ENCODE data around the gene ZNF786.
A peak's percentile ranks its signal among the peaks of the same experiment; 100 is the strongest.

ZNF786 gene

GRCh38 chr7:149090397-149091195, at the start of gene ZNF786:
ZNF786 (minus strand) TSS chr7:149090718; CDS start chr7:149090640, 78 bp downstream.
- Histone ChIP-seq H3K4me3 (peak within 1 kb of the TSS; percentile 94), H3K27me3 (ENCODE audit: low read depth) (no peaks in the 10 kb centered on the region), H3K4me1 (peaks cover 5% of the 10 kb centered on the region; the same call in 1 of the 2 replicates), H3K36me3 (replicated peaks) (no peaks in the 10 kb centered on the region), H3K9me3 (no peaks in the 10 kb centered on the region; the same call in none of the 2 replicates)
- peak; percentile 81 to 93 for DNase-seq (ENCODE audit: low spot score in 2 of 2)
- in situ Hi-C loops (cut with MboI; ENCODE audit: low sequenced_read_pairs): no loop called here

DNA sequence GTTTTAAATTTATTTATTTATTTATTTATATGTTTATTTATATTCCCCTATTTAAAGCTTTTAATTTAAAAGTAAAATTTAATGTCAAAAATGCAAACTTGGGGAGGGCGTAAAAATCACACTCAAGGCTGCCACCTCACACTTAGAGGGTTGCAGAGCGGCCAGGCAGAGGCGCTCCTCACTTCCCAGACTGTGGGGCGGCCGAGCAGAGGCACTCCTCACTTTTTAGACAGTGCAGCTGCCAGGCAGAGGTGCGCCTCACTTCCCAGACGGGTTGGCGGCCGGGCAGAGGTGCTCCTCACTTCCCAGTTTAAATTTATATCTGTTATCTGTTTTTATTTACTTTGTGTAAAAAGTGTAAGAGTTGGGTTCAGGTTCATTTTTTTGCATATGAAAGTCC, 45.6 kb upstream of the ZNF786 start:
- peaks cover 3% of the 10 kb centered on the region; the same call in 1 of the 2 replicates for H3K9me3 ChIP-seq
- no peak for DNase-seq (ENCODE audit: low spot score in 2 of 2)
- in situ Hi-C loops (cut with MboI; ENCODE audit: low sequenced_read_pairs): no loop called here
- H3K4me3 ChIP-seq: no peak overlapping the region
- no peaks in the 10 kb centered on the region for H3K27me3 ChIP-seq (ENCODE audit: low read depth)
- no peaks in the 10 kb centered on the region for H3K4me1 ChIP-seq
- H3K36me3 ChIP-seq (replicated peaks): peaks cover 8% of the 10 kb centered on the region

GRCh38 chr7:149133028-149133710, 42.7 kb upstream of the ZNF786 start:
- H3K4me1 ChIP-seq: peaks cover 2% of the 10 kb centered on the region; the same call in 1 of the 2 replicates
- no peak for DNase-seq (ENCODE audit: low spot score in 2 of 2)
- H3K9me3 ChIP-seq: peaks cover 15% of the 10 kb centered on the region; the same call in 1 of the 2 replicates
- no peaks in the 10 kb centered on the region for H3K27me3 ChIP-seq (ENCODE audit: low read depth)
- H3K4me3 ChIP-seq: no peak overlapping the region
- peaks cover 32% of the 10 kb centered on the region for H3K36me3 ChIP-seq (replicated peaks)
- in situ Hi-C loops (cut with MboI; ENCODE audit: low sequenced_read_pairs): no loop called here

- in situ Hi-C loops (cut with MboI; ENCODE audit: low sequenced_read_pairs): no loop called here
- H3K9me3 ChIP-seq: peaks cover 15% of the 10 kb centered on the region; the same call in 1 of the 2 replicates
- H3K4me3 ChIP-seq: no peak overlapping the region
- H3K4me1 ChIP-seq: peaks cover 7% of the 10 kb centered on the region; the same call in 1 of the 2 replicates
- no peaks in the 10 kb centered on the region for H3K27me3 ChIP-seq (ENCODE audit: low read depth)
- peaks cover 32% of the 10 kb centered on the region for H3K36me3 ChIP-seq (replicated peaks)
- DNase-seq (ENCODE audit: low spot score in 2 of 2): no peak
Measured at GRCh38 chr7:149130572-149131198, 40.2 kb upstream of the ZNF786 start.

GRCh38 chr7:149126662-149127266, 36.2 kb upstream of the ZNF786 start:
- H3K4me3 ChIP-seq: peak overlapping the region; percentile 90
- peak in 1 of 2 experiments; percentile 65 for DNase-seq (ENCODE audit: low spot score in 2 of 2)
- in situ Hi-C loops (cut with MboI; ENCODE audit: low sequenced_read_pairs): no loop called here
- H3K36me3 ChIP-seq (replicated peaks): peaks cover 30% of the 10 kb centered on the region
- H3K4me1 ChIP-seq: peaks cover 7% of the 10 kb centered on the region; the same call in 1 of the 2 replicates
- no peaks in the 10 kb centered on the region for H3K27me3 ChIP-seq (ENCODE audit: low read depth)
- H3K9me3 ChIP-seq: peaks cover 15% of the 10 kb centered on the region; the same call in 1 of the 2 replicates

- Histone ChIP-seq H3K4me3 (peak within 1 kb of the TSS; percentile 90), H3K4me1 (peaks cover 7% of the 10 kb centered on the region; the same call in 1 of the 2 replicates), H3K27me3 (ENCODE audit: low read depth) (no peaks in the 10 kb centered on the region), H3K9me3 (peaks cover 12% of the 10 kb centered on the region; the same call in 1 of the 2 replicates), H3K36me3 (replicated peaks) (peaks cover 23% of the 10 kb centered on the region)
- DNase-seq (ENCODE audit: low spot score in 2 of 2): peak; percentile 78 to 94
- in situ Hi-C loops (cut with MboI; ENCODE audit: low sequenced_read_pairs): no loop called here
Measured at GRCh38 chr7:149125863-149126661, 35.5 kb upstream of the ZNF786 start, which contains the start of gene ZNF425. ZNF425 (minus strand) TSS chr7:149126324; CDS start chr7:149126213, 111 bp downstream.

DNA sequence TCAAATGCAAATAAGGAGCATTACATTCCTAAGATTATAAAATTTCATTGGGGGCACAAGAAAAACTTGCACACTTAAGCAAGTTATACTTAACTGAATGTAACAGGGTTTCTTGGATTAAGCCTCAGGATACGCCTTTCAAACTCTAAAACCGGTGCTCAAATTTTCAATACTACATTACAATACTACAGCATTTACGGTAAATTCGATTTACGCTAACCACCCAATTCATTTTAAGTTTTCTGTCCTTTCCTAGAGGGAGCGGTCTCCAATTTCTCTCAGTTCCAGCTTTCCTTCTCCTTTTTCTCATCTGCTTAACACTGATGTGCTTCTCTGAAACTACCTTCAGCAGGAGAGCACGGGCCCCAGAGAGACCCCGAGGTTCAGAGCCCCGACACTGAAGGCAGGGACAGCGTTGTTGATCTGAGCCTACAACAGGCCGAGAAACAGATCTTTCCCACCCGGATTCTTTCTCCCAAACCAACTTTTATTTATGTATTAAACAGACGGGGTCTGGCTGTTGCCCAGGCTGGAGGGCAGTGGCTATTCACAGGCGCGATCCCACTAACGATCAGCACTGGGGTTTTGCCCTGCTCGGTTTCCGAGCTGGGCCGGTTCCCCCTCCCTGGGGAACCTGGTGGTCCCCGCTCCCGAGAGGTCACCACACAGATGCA, 34.8 kb upstream of the ZNF786 start:
- DNase-seq (ENCODE audit: low spot score in 2 of 2): peak in 1 of 2 experiments; percentile 19
- Histone ChIP-seq H3K4me1 (peaks cover 7% of the 10 kb centered on the region; the same call in 1 of the 2 replicates), H3K27me3 (ENCODE audit: low read depth) (no peaks in the 10 kb centered on the region), H3K9me3 (peaks cover 5% of the 10 kb centered on the region; the same call in 1 of the 2 replicates), H3K4me3 (peak overlapping the region; percentile 90), H3K36me3 (replicated peaks) (peaks cover 15% of the 10 kb centered on the region)
- in situ Hi-C loops (cut with MboI; ENCODE audit: low sequenced_read_pairs): no loop called here

DNA sequence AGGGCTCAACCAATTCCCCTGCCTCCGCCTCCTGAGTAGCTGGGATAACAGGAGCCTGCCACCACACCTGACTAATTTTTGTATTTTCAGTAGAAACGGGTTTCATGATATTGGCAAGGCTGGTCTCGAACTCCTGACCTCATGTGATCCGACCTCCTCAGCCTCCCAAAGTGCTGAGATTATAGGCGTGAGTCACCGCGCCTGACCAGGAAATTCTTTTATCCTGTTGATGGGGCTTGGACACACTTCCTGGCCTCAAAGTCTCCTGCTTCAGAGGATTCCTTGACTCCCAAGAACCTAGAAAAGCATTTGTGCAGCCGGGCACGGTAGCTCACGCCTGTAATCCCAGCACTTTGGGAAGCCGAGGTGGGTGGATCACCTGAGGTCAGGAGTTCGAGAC, 19.5 kb upstream of the ZNF786 start:
- in situ Hi-C loops (cut with MboI; ENCODE audit: low sequenced_read_pairs): no loop called here
- Histone ChIP-seq H3K4me1 (no peaks in the 10 kb centered on the region), H3K4me3 (no peak overlapping the region), H3K36me3 (replicated peaks) (no peaks in the 10 kb centered on the region), H3K9me3 (no peaks in the 10 kb centered on the region), H3K27me3 (ENCODE audit: low read depth) (no peaks in the 10 kb centered on the region)
- DNase-seq (ENCODE audit: low spot score in 2 of 2): no peak

GRCh38 chr7:149104749-149105148, 14.2 kb upstream of the ZNF786 start:
- H3K36me3 ChIP-seq (replicated peaks): no peaks in the 10 kb centered on the region
- H3K27me3 ChIP-seq (ENCODE audit: low read depth): no peaks in the 10 kb centered on the region
- no peaks in the 10 kb centered on the region for H3K4me1 ChIP-seq
- DNase-seq (ENCODE audit: low spot score in 2 of 2): no peak
- H3K9me3 ChIP-seq: no peaks in the 10 kb centered on the region
- in situ Hi-C loops (cut with MboI; ENCODE audit: low sequenced_read_pairs): no loop called here
- no peak overlapping the region for H3K4me3 ChIP-seq

DNA sequence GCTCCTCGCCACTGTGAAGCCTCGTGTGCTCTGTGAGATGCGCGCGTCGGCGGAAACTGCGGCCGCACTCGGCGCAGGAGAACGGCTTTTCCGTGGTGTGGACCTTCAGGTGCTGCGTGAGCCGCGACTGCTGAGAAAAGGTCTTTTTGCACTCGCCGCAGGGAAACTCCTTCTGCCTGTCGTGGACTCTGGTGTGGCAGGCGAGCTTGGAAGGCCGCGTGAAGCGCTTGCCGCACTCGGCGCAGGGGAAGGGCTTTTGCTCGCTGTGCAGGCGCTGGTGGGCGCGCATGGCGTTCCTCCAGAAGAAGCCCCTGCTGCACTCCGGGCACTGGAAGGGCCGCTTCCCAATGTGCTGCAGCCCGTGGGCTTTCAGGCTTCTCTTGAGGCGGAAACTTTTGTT, 13.7 kb upstream of the ZNF786 start:
- Histone ChIP-seq H3K9me3 (no peaks in the 10 kb centered on the region), H3K36me3 (replicated peaks) (no peaks in the 10 kb centered on the region), H3K4me3 (no peak overlapping the region), H3K4me1 (no peaks in the 10 kb centered on the region), H3K27me3 (ENCODE audit: low read depth) (no peaks in the 10 kb centered on the region)
- no peak for DNase-seq (ENCODE audit: low spot score in 2 of 2)
- in situ Hi-C loops (cut with MboI; ENCODE audit: low sequenced_read_pairs): no loop called here

- DNase-seq (ENCODE audit: low spot score in 2 of 2): no peak
- Histone ChIP-seq H3K27me3 (ENCODE audit: low read depth) (no peaks in the 10 kb centered on the region), H3K36me3 (replicated peaks) (no peaks in the 10 kb centered on the region), H3K9me3 (no peaks in the 10 kb centered on the region), H3K4me3 (no peak overlapping the region), H3K4me1 (no peaks in the 10 kb centered on the region)
- in situ Hi-C loops (cut with MboI; ENCODE audit: low sequenced_read_pairs): no loop called here
Measured at GRCh38 chr7:149103424-149103823, 12.9 kb upstream of the ZNF786 start.

- DNase-seq (ENCODE audit: low spot score in 2 of 2): no peak
- H3K9me3 ChIP-seq: no peaks in the 10 kb centered on the region
- H3K27me3 ChIP-seq (ENCODE audit: low read depth): no peaks in the 10 kb centered on the region
- in situ Hi-C loops (cut with MboI; ENCODE audit: low sequenced_read_pairs): no loop called here
- H3K36me3 ChIP-seq (replicated peaks): no peaks in the 10 kb centered on the region
- H3K4me3 ChIP-seq: no peak overlapping the region
- H3K4me1 ChIP-seq: no peaks in the 10 kb centered on the region
Measured at GRCh38 chr7:149102666-149103065, 12.1 kb upstream of the ZNF786 start.

Measured in HAP-1 (cell line).